SKM-1 (cell line): ENCODE measurements around the gene SPATA33.
A peak's percentile ranks its signal among the peaks of the same experiment; 100 is the strongest.

ENCODE experiments used
- DNase-seq: peaks from one replicate; lab custom pipeline; 2025; ENCODE audit not compliant: unreplicated experiment; lab: John Stamatoyannopoulos, UW

The SPATA33 gene

GRCh38 chr16:89657442-89658220, at the start of gene SPATA33, which contains the start of gene CHMP1A:
TSS of gene SPATA33 (plus strand) at chr16:89657836. CDS start at chr16:89657912, 76 bp downstream.
TSS of gene CHMP1A (minus strand) at chr16:89657708. CDS start at chr16:89657588, 120 bp downstream.
- DNase-seq = peak; percentile 52

GRCh38 chr16:89607937-89608740, 49.5 kb upstream of the SPATA33 start:
- DNase-seq = no peak

GRCh38 chr16:89610108-89610453, 47.6 kb upstream of the SPATA33 start:
- DNase-seq = no peak

GRCh38 chr16:89612415-89613166, 45.0 kb upstream of the SPATA33 start:
- DNase-seq = no peak

GRCh38 chr16:89613231-89613953, 44.2 kb upstream of the SPATA33 start, which contains the start of gene DPEP1:
TSS of gene DPEP1 (plus strand) at chr16:89613642. CDS start at chr16:89630411, 16,769 bp downstream.
- DNase-seq = no peak

- no peak for DNase-seq
These were observed 43.6 kb upstream of the SPATA33 start for GRCh38 chr16:89613954-89614459.

- DNase-seq = no peak
These were observed 42.5 kb upstream of the SPATA33 start for GRCh38 chr16:89615176-89615575.

- DNase-seq = no peak
These were observed 42.0 kb upstream of the SPATA33 start for GRCh38 chr16:89615596-89616090.

- no peak for DNase-seq
These were observed 41.0 kb upstream of the SPATA33 start for GRCh38 chr16:89616623-89617022.

GRCh38 chr16:89617036-89617435, 40.6 kb upstream of the SPATA33 start:
- DNase-seq = no peak

- no peak for DNase-seq
These were observed 39.3 kb upstream of the SPATA33 start for GRCh38 chr16:89618109-89618998.

- DNase-seq = no peak
These were observed 37.8 kb upstream of the SPATA33 start for GRCh38 chr16:89619840-89620239.

- no peak for DNase-seq
These were observed 37.2 kb upstream of the SPATA33 start for GRCh38 chr16:89620406-89620841.

- DNase-seq = no peak
These were observed 36.4 kb upstream of the SPATA33 start for GRCh38 chr16:89621136-89621697.

- DNase-seq = no peak
These were observed 35.8 kb upstream of the SPATA33 start for GRCh38 chr16:89621698-89622409.

GRCh38 chr16:89623511-89624261, 34.0 kb upstream of the SPATA33 start:
- no peak for DNase-seq
